ENCODE results near the gene LOXHD1.

LOXHD1 gene

GRCh38 chr18:46466234-46467160 lies 190.5 kb downstream of the LOXHD1 start:
- no peak for DNase-seq
- POLR2A ChIA-PET: no interaction called here
- no peaks in the 10 kb centered on the region for H3K36me3 ChIP-seq (ENCODE audit: control insufficient read depth in 4 of 4, insufficient read depth in 4 of 4, low read length in 3 of 4)
- H3K27ac ChIP-seq (ENCODE audit: insufficient read depth in 1 of 2, low read depth in 1 of 2, low read length in 2 of 2, poor library complexity in 1 of 2, severe bottlenecking in 2 of 2): no peak overlapping the region
- 89% methylated on average over 6 of the region's 9 CpGs for WGBS (ENCODE audit: insufficient coverage)
- peaks cover 0 to 12% (median 10%) of the 10 kb centered on the region in 5 experiments for H3K27me3 ChIP-seq (replicated peaks in 2 of 5; ENCODE audit: control insufficient read depth in 4 of 5, insufficient read depth in 5 of 5, low read length in 4 of 5)
- CTCF ChIA-PET: interaction anchor here (1.0 kb wide), 2 partner anchors 11 to 185 kb away, joined by 3 read pairs; no protein-coding TSS in a partner anchor
- H3K4me1 ChIP-seq (ENCODE audit: control extremely low read depth in 1 of 4, control insufficient read depth in 4 of 4, insufficient read depth in 4 of 4, low read length in 3 of 4): peaks cover 0 to 4% (median 0%) of the 10 kb centered on the region in 4 experiments
- no peak overlapping the region for H3K4me3 ChIP-seq (ENCODE audit: control insufficient read depth in 1 of 7, extremely low read depth in 1 of 7, insufficient read depth in 4 of 7, low read depth in 2 of 7, low read length in 6 of 7)
- H3K9me3 ChIP-seq (ENCODE audit: control extremely low read depth in 1 of 5, control insufficient read depth in 4 of 5, insufficient read depth in 2 of 5, low read depth in 1 of 5, low read length in 4 of 5): no peaks in the 10 kb centered on the region

GRCh38 chr18:46464926-46465655 lies 191.9 kb downstream of the LOXHD1 start:
- POLR2A ChIA-PET: no interaction called here
- Histone ChIP-seq H3K9me3 (ENCODE audit: control extremely low read depth in 1 of 5, control insufficient read depth in 4 of 5, insufficient read depth in 2 of 5, low read depth in 1 of 5, low read length in 4 of 5) (no peaks in the 10 kb centered on the region), H3K36me3 (ENCODE audit: control insufficient read depth in 4 of 4, insufficient read depth in 4 of 4, low read length in 3 of 4) (no peaks in the 10 kb centered on the region), H3K4me3 (ENCODE audit: control insufficient read depth in 1 of 7, extremely low read depth in 1 of 7, insufficient read depth in 4 of 7, low read depth in 2 of 7, low read length in 6 of 7) (no peak overlapping the region), H3K27ac (ENCODE audit: insufficient read depth in 1 of 2, low read depth in 1 of 2, low read length in 2 of 2, poor library complexity in 1 of 2, severe bottlenecking in 2 of 2) (no peak overlapping the region), H3K27me3 (replicated peaks in 2 of 5; ENCODE audit: control insufficient read depth in 4 of 5, insufficient read depth in 5 of 5, low read length in 4 of 5) (peaks cover 0 to 20% (median 10%) of the 10 kb centered on the region in 5 experiments), H3K4me1 (ENCODE audit: control extremely low read depth in 1 of 4, control insufficient read depth in 4 of 4, insufficient read depth in 4 of 4, low read length in 3 of 4) (peaks cover 0 to 4% (median 0%) of the 10 kb centered on the region in 4 experiments)
- 79% methylated on average over 6 of the region's 8 CpGs for WGBS (ENCODE audit: insufficient coverage)
- CTCF ChIA-PET: interaction anchor here (1.0 kb wide), 2 partner anchors 10 to 18 kb away, joined by 3 read pairs; no protein-coding TSS in a partner anchor
- DNase-seq: peak in 1 of 3 donors; percentile 4

- Histone ChIP-seq H3K4me1 (ENCODE audit: control extremely low read depth in 1 of 4, control insufficient read depth in 4 of 4, insufficient read depth in 4 of 4, low read length in 3 of 4) (peaks cover 0 to 4% (median 0%) of the 10 kb centered on the region in 4 experiments), H3K27me3 (replicated peaks in 2 of 5; ENCODE audit: control insufficient read depth in 4 of 5, insufficient read depth in 5 of 5, low read length in 4 of 5) (peaks cover 0 to 30% (median 7%) of the 10 kb centered on the region in 5 experiments), H3K4me3 (ENCODE audit: control insufficient read depth in 1 of 7, extremely low read depth in 1 of 7, insufficient read depth in 4 of 7, low read depth in 2 of 7, low read length in 6 of 7) (no peak overlapping the region), H3K27ac (ENCODE audit: insufficient read depth in 1 of 2, low read depth in 1 of 2, low read length in 2 of 2, poor library complexity in 1 of 2, severe bottlenecking in 2 of 2) (no peak overlapping the region), H3K36me3 (ENCODE audit: control insufficient read depth in 4 of 4, insufficient read depth in 4 of 4, low read length in 3 of 4) (no peaks in the 10 kb centered on the region), H3K9me3 (ENCODE audit: control extremely low read depth in 1 of 5, control insufficient read depth in 4 of 5, insufficient read depth in 2 of 5, low read depth in 1 of 5, low read length in 4 of 5) (no peaks in the 10 kb centered on the region)
- 53% methylated on average over 6 of the region's 7 CpGs for WGBS (ENCODE audit: insufficient coverage)
- no peak for DNase-seq
- ChIA-PET CTCF (no interaction called here), POLR2A (no interaction called here)
Observed at GRCh38 chr18:46462523-46462922, 194.5 kb downstream of the LOXHD1 start.

- no peaks in the 10 kb centered on the region for H3K36me3 ChIP-seq (ENCODE audit: control insufficient read depth in 4 of 4, insufficient read depth in 4 of 4, low read length in 3 of 4)
- H3K4me1 ChIP-seq (ENCODE audit: control extremely low read depth in 1 of 4, control insufficient read depth in 4 of 4, insufficient read depth in 4 of 4, low read length in 3 of 4): peaks cover 0 to 4% (median 0%) of the 10 kb centered on the region in 4 experiments
- ChIA-PET CTCF (no interaction called here), POLR2A (no interaction called here)
- no peak overlapping the region for H3K4me3 ChIP-seq (ENCODE audit: control insufficient read depth in 1 of 7, extremely low read depth in 1 of 7, insufficient read depth in 4 of 7, low read depth in 2 of 7, low read length in 6 of 7)
- H3K27ac ChIP-seq (ENCODE audit: insufficient read depth in 1 of 2, low read depth in 1 of 2, low read length in 2 of 2, poor library complexity in 1 of 2, severe bottlenecking in 2 of 2): no peak overlapping the region
- DNase-seq: no peak
- H3K9me3 ChIP-seq (ENCODE audit: control extremely low read depth in 1 of 5, control insufficient read depth in 4 of 5, insufficient read depth in 2 of 5, low read depth in 1 of 5, low read length in 4 of 5): no peaks in the 10 kb centered on the region
- H3K27me3 ChIP-seq (replicated peaks in 2 of 5; ENCODE audit: control insufficient read depth in 4 of 5, insufficient read depth in 5 of 5, low read length in 4 of 5): peaks cover 0 to 30% (median 7%) of the 10 kb centered on the region in 5 experiments
- 100% methylated on average over 1 of the region's 6 CpGs for WGBS (ENCODE audit: insufficient coverage)
Observed at GRCh38 chr18:46461993-46462392, 195.0 kb downstream of the LOXHD1 start.

GRCh38 chr18:46460754-46461153 lies 196.3 kb downstream of the LOXHD1 start:
- Histone ChIP-seq H3K4me1 (ENCODE audit: control extremely low read depth in 1 of 4, control insufficient read depth in 4 of 4, insufficient read depth in 4 of 4, low read length in 3 of 4) (peaks cover 0 to 4% (median 0%) of the 10 kb centered on the region in 4 experiments), H3K36me3 (ENCODE audit: control insufficient read depth in 4 of 4, insufficient read depth in 4 of 4, low read length in 3 of 4) (no peaks in the 10 kb centered on the region), H3K4me3 (ENCODE audit: control insufficient read depth in 1 of 7, extremely low read depth in 1 of 7, insufficient read depth in 4 of 7, low read depth in 2 of 7, low read length in 6 of 7) (no peak overlapping the region), H3K9me3 (ENCODE audit: control extremely low read depth in 1 of 5, control insufficient read depth in 4 of 5, insufficient read depth in 2 of 5, low read depth in 1 of 5, low read length in 4 of 5) (peaks cover 0 to 4% (median 0%) of the 10 kb centered on the region in 5 experiments), H3K27ac (ENCODE audit: insufficient read depth in 1 of 2, low read depth in 1 of 2, low read length in 2 of 2, poor library complexity in 1 of 2, severe bottlenecking in 2 of 2) (no peak overlapping the region), H3K27me3 (replicated peaks in 2 of 5; ENCODE audit: control insufficient read depth in 4 of 5, insufficient read depth in 5 of 5, low read length in 4 of 5) (peaks cover 0 to 31% (median 5%) of the 10 kb centered on the region in 5 experiments)
- WGBS (ENCODE audit: insufficient coverage): 91% methylated on average over 4 of the region's 5 CpGs
- CTCF ChIA-PET: no interaction called here
- no peak for DNase-seq
- POLR2A ChIA-PET: no interaction called here

- Histone ChIP-seq H3K4me3 (ENCODE audit: control insufficient read depth in 1 of 7, extremely low read depth in 1 of 7, insufficient read depth in 4 of 7, low read depth in 2 of 7, low read length in 6 of 7) (no peak overlapping the region), H3K36me3 (ENCODE audit: control insufficient read depth in 4 of 4, insufficient read depth in 4 of 4, low read length in 3 of 4) (no peaks in the 10 kb centered on the region), H3K4me1 (ENCODE audit: control extremely low read depth in 1 of 4, control insufficient read depth in 4 of 4, insufficient read depth in 4 of 4, low read length in 3 of 4) (peaks cover 0 to 4% (median 0%) of the 10 kb centered on the region in 4 experiments), H3K9me3 (ENCODE audit: control extremely low read depth in 1 of 5, control insufficient read depth in 4 of 5, insufficient read depth in 2 of 5, low read depth in 1 of 5, low read length in 4 of 5) (peaks cover 0 to 4% (median 0%) of the 10 kb centered on the region in 5 experiments), H3K27me3 (replicated peaks in 2 of 5; ENCODE audit: control insufficient read depth in 4 of 5, insufficient read depth in 5 of 5, low read length in 4 of 5) (peaks cover 0 to 31% (median 5%) of the 10 kb centered on the region in 5 experiments), H3K27ac (ENCODE audit: insufficient read depth in 1 of 2, low read depth in 1 of 2, low read length in 2 of 2, poor library complexity in 1 of 2, severe bottlenecking in 2 of 2) (no peak overlapping the region)
- 84% methylated on average over 7 of the region's 19 CpGs for WGBS (ENCODE audit: insufficient coverage)
- no peak for DNase-seq
- CTCF ChIA-PET: no interaction called here
- POLR2A ChIA-PET: no interaction called here
Observed at GRCh38 chr18:46459789-46460455, 197.1 kb downstream of the LOXHD1 start.
